Mesothelial cell of epicardium (in vitro differentiated cells): Measurements from ENCODE around the gene RAB18. TPM values are rescaled to one million over a fixed set of nuclear protein-coding genes. Genes with fewer than 3 reads are reported as not detected.

Experiments
- DNase-seq, 2 experiments: peaks; one replicate each; pipeline ENCODE4 v3.0.0; 2021; ENCODE audit warnings: low spot score in 2 of 2; ENCODE audit not compliant: unreplicated experiment in 2 of 2
- H3K27ac Mint-ChIP-seq: 2 replicates; pipeline ENCODE4 v1.8.0; 2021; ENCODE audit warnings: mixed read lengths
- H3K27me3 Mint-ChIP-seq: 2 replicates; pipeline ENCODE4 v1.8.0; 2021; ENCODE audit warnings: low read depth, mixed read lengths
- H3K36me3 Mint-ChIP-seq: 2 replicates; pipeline ENCODE4 v1.8.0; 2021; ENCODE audit warnings: mixed read lengths
- H3K4me1 Mint-ChIP-seq: 2 replicates; pipeline ENCODE4 v1.8.0; 2021; ENCODE audit warnings: mixed read lengths
- H3K4me3 Mint-ChIP-seq: 2 replicates; pipeline ENCODE4 v1.8.0; 2021; ENCODE audit warnings: mild to moderate bottlenecking, moderate library complexity, mixed read lengths
- H3K9me3 Mint-ChIP-seq: 2 replicates; pipeline ENCODE4 v1.8.0; 2021; ENCODE audit warnings: mixed read lengths
- total RNA-seq: library from RNA; stranded (reverse); gene quantifications from 3 replicates; pipeline ENCODE4 v1.2.1, GENCODE V29; 2021
- TF ChIP-seq, protein P1 (sequence below): fragments of 200-600 bp; sonication (generic); IDR thresholded peaks from one replicate; pipeline ENCODE4 v1.5.0; 2021; ENCODE audit warnings: antibody characterized with exemption; ENCODE audit not compliant: unreplicated experiment

The RAB18 gene
- total RNA-seq, 1 donor from 2014 or later, result 93.7 TPM

DNA sequence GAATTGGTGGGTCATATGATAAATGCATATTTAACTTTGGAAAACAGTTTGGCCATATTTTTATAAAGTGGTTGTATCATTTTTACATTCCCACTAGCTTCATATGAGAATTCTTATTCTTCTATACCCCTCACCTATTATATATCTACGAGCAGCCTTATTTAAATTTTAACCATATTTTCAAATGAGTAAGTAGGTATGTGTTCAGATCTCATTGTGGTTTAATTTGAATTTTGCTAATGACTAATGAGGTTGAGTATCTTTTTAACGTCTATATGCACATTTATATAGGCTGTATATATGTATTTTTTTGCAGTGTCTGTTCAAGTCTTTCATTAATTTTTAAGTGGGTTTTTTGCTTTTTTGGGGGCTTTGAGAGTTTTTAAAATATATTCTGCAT, 14.2 kb downstream of the RAB18 start:
- H3K27me3 Mint-ChIP-seq, result no peaks in the 10 kb centered on the region
- no peak overlapping the region for H3K27ac Mint-ChIP-seq
- no peak for DNase-seq
- TF ChIP-seq, protein P1, sequence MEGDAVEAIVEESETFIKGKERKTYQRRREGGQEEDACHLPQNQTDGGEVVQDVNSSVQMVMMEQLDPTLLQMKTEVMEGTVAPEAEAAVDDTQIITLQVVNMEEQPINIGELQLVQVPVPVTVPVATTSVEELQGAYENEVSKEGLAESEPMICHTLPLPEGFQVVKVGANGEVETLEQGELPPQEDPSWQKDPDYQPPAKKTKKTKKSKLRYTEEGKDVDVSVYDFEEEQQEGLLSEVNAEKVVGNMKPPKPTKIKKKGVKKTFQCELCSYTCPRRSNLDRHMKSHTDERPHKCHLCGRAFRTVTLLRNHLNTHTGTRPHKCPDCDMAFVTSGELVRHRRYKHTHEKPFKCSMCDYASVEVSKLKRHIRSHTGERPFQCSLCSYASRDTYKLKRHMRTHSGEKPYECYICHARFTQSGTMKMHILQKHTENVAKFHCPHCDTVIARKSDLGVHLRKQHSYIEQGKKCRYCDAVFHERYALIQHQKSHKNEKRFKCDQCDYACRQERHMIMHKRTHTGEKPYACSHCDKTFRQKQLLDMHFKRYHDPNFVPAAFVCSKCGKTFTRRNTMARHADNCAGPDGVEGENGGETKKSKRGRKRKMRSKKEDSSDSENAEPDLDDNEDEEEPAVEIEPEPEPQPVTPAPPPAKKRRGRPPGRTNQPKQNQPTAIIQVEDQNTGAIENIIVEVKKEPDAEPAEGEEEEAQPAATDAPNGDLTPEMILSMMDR, result no peak
- H3K9me3 Mint-ChIP-seq, result no peaks in the 10 kb centered on the region
- H3K4me1 Mint-ChIP-seq, result peaks cover 9% of the 10 kb centered on the region
- no peak overlapping the region for H3K4me3 Mint-ChIP-seq
- H3K36me3 Mint-ChIP-seq, result peaks cover 25% of the 10 kb centered on the region

DNA sequence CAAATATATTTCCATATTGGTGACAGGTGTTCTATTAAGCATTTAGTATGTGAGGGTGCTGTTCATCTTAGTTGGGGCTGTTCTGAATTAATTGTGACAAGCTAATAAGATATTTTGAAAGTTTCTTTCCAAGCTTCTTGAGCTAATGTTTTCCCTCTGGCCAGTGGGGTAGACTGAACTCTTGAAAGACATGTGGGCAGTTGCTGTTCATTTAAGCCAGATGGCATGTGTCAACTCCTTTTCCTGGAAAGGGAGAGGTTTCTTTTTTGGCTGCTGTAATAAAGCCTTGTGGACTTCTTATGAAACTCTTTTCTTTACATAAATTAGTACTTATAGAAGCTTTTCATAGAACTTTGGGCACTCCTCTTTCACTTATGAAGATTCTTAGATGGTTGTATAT, 21.7 kb downstream of the RAB18 start:
- TF ChIP-seq, protein P1, result no peak
- H3K9me3 Mint-ChIP-seq, result no peaks in the 10 kb centered on the region

DNA sequence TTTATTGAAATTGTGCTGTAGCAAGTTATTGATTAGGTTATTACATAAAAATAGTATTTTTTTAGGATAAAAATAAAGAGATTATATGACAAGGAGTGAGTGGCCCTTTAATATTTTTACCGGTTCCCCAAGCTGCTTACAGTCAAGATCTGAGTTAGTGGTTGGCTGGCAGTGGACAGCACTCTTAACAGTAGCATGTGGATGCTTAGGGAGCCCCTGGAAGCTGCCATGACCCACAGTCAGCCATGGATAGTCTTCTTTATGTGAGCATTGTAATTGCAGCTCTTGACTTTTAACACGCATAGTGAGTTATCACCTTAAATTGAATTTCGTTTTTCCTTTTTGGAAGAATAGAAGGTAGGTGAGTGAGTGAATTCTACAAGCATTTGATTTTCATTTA, 22.1 kb downstream of the RAB18 start:
- H3K4me3 Mint-ChIP-seq, result no peak overlapping the region

More for the DNA sequence above, 21.7 kb downstream of the RAB18 start:
- no peak for DNase-seq
- Mint-ChIP-seq H3K4me3 (no peak overlapping the region), H3K4me1 (peaks cover 33% of the 10 kb centered on the region), H3K27ac (peak overlapping the region; percentile 50), H3K36me3 (peaks cover 2% of the 10 kb centered on the region), H3K27me3 (no peaks in the 10 kb centered on the region)

GRCh38 chr10:27527666-27528295, 23.7 kb downstream of the RAB18 start:
- no peaks in the 10 kb centered on the region for H3K9me3 Mint-ChIP-seq
- peak overlapping the region; percentile 75 for H3K27ac Mint-ChIP-seq
- no peaks in the 10 kb centered on the region for H3K36me3 Mint-ChIP-seq
- peaks cover 33% of the 10 kb centered on the region for H3K4me1 Mint-ChIP-seq
- H3K4me3 Mint-ChIP-seq, result no peak overlapping the region
- no peaks in the 10 kb centered on the region for H3K27me3 Mint-ChIP-seq
- no peak for DNase-seq
- TF ChIP-seq, protein P1, result no peak

More for the DNA sequence above, 22.1 kb downstream of the RAB18 start:
- TF ChIP-seq, protein P1, result no peak
- Mint-ChIP-seq H3K4me1 (peaks cover 33% of the 10 kb centered on the region), H3K9me3 (no peaks in the 10 kb centered on the region), H3K36me3 (peaks cover 2% of the 10 kb centered on the region), H3K27me3 (no peaks in the 10 kb centered on the region), H3K27ac (no peak overlapping the region)
- no peak for DNase-seq

GRCh38 chr10:27529010-27529783, 25.1 kb downstream of the RAB18 start:
- Mint-ChIP-seq H3K4me3 (no peak overlapping the region), H3K27ac (peak overlapping the region; percentile 31), H3K4me1 (peaks cover 32% of the 10 kb centered on the region), H3K27me3 (no peaks in the 10 kb centered on the region), H3K36me3 (peaks cover 7% of the 10 kb centered on the region), H3K9me3 (no peaks in the 10 kb centered on the region)
- TF ChIP-seq, protein P1, result no peak
- no peak for DNase-seq
